Measurements from ENCODE around the gene PDLIM5. TPM values are rescaled to one million over a fixed set of nuclear protein-coding genes. Genes with fewer than 3 reads are reported as not detected.
A peak's percentile ranks its signal among the peaks of the same experiment; 100 is the strongest.

PDLIM5 gene
- total RNA-seq, 4 donors from 2014 or later, result 473 to 833 (median 673) TPM

- DNase-seq, result no peak
- H3K36me3 ChIP-seq, result no peaks in the 10 kb centered on the region
- TF ChIP-seq CTCF (IDR thresholded peaks at IDR 0.05 in 4 of 5, conservative IDR thresholded peaks at IDR 0.05 in 1 of 5) (no peak), POLR2A (IDR thresholded peaks at IDR 0.05) (no peak)
- in situ Hi-C loops (cut with MboI; ENCODE audit: low sequenced_read_pairs in 4 of 4), result no loop called here
- no peak for ATAC-seq
- no peaks in the 10 kb centered on the region for H3K9me3 ChIP-seq
- H3K4me1 ChIP-seq, result peaks cover 59 to 68% of the 10 kb centered on the region in 2 donors
- H3K27me3 ChIP-seq, result no peaks in the 10 kb centered on the region
- intact Hi-C loops (cut with DNase I; ENCODE audit: low total_unique reads), result no loop called here
- peak overlapping the region in 2 of 4 donors; percentile 36 to 76 for H3K27ac ChIP-seq
- H3K4me3 ChIP-seq, result no peak overlapping the region
These were observed 112.5 kb downstream of the PDLIM5 start for GRCh38 chr4:94564252-94564651.

DNA sequence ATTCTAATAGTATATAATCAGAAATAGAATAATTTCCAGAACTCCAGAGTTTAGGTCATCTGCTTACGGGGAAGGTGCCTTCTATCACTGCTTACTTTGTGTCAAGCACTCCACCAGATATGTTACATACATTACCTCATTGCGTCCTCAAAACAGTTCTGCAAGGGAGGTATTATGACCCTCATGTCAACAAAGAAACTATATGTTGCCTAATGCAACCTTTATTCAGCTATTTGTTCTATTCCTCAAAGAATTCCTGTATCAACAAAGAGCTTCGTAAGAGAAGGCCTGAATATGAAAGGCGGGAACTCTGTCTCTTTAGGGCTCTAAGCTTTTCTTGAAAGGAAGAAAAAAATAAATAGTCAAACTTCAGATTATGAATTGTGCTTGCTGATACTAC, 114.7 kb downstream of the PDLIM5 start:
- Histone ChIP-seq H3K27me3 (no peaks in the 10 kb centered on the region), H3K4me3 (no peak overlapping the region), H3K36me3 (no peaks in the 10 kb centered on the region), H3K9me3 (no peaks in the 10 kb centered on the region), H3K27ac (peak overlapping the region in 1 of 4 donors; percentile 54), H3K4me1 (peaks cover 57 to 62% of the 10 kb centered on the region in 2 donors)
- ATAC-seq (no peak), DNase-seq (no peak)
- no peak for TF ChIP-seq CTCF (IDR thresholded peaks at IDR 0.05 in 4 of 5, conservative IDR thresholded peaks at IDR 0.05 in 1 of 5)
- TF ChIP-seq POLR2A (IDR thresholded peaks at IDR 0.05), result no peak
- intact Hi-C loops (cut with DNase I; ENCODE audit: low total_unique reads) (no loop called here), in situ Hi-C loops (cut with MboI; ENCODE audit: low sequenced_read_pairs in 4 of 4) (no loop called here)

GRCh38 chr4:94567811-94568210, 116.1 kb downstream of the PDLIM5 start:
- Histone ChIP-seq H3K4me1 (peaks cover 54 to 59% of the 10 kb centered on the region in 2 donors), H3K27me3 (no peaks in the 10 kb centered on the region), H3K4me3 (peak overlapping the region in 1 of 4 donors; percentile 22), H3K36me3 (no peaks in the 10 kb centered on the region), H3K9me3 (no peaks in the 10 kb centered on the region), H3K27ac (peak overlapping the region in 3 of 4 donors; percentile 32 to 54 (median 34))
- TF ChIP-seq CTCF (IDR thresholded peaks at IDR 0.05 in 4 of 5, conservative IDR thresholded peaks at IDR 0.05 in 1 of 5), result no peak
- no peak for TF ChIP-seq POLR2A (IDR thresholded peaks at IDR 0.05)
- in situ Hi-C loops (cut with MboI; ENCODE audit: low sequenced_read_pairs in 4 of 4), result no loop called here
- ATAC-seq (no peak), DNase-seq (no peak)
- intact Hi-C loops (cut with DNase I; ENCODE audit: low total_unique reads), result no loop called here

DNA sequence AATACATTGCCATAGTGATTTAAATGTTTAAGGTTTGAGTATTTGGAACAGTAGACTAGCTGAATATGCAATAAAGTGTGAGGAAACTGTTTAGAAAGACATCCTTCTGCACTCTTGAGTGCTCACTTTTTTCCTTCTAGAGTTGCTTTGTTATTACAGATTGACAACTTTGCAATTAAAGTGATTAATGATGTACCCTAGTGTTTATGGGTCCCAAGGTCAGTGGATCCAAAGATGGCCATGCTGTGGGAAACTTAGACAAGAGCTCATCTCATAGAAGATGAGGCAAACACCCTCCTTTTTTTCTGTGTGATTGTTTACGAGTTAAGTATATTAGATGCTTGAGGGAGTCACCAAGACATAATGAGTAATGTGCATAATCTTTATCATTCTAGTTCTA, 118.8 kb downstream of the PDLIM5 start:
- Histone ChIP-seq H3K27ac (peak overlapping the region in 3 of 4 donors; percentile 54), H3K4me3 (no peak overlapping the region), H3K9me3 (no peaks in the 10 kb centered on the region), H3K36me3 (peaks cover 0 to 3% of the 10 kb centered on the region in 2 donors), H3K27me3 (no peaks in the 10 kb centered on the region), H3K4me1 (peaks cover 56 to 59% of the 10 kb centered on the region in 2 donors)
- intact Hi-C loops (cut with DNase I; ENCODE audit: low total_unique reads) (no loop called here), in situ Hi-C loops (cut with MboI; ENCODE audit: low sequenced_read_pairs in 4 of 4) (no loop called here)
- ATAC-seq (no peak), DNase-seq (no peak)
- TF ChIP-seq CTCF (IDR thresholded peaks at IDR 0.05 in 4 of 5, conservative IDR thresholded peaks at IDR 0.05 in 1 of 5) (no peak), POLR2A (IDR thresholded peaks at IDR 0.05) (no peak)

DNA sequence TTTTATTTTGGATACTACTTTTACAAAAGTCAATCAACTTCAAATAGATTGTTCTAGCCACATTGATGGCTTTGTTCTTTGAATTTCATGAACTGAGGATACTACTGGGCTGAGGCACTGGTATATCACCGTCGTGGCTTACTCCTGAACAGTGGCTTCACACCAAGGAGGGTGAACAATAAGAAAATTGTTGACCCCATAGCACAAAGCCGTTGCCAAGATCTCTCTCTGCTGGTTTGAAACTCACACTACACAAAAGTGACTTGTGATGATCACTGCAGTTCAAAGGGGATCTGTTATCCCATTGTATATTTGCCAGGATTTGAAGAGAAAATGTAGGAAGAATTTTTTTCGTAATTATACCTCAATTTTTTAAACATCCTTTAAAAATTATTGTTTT, 119.6 kb downstream of the PDLIM5 start:
- no peaks in the 10 kb centered on the region for H3K27me3 ChIP-seq

More for the DNA sequence above, 119.6 kb downstream of the PDLIM5 start:
- H3K4me1 ChIP-seq, result peaks cover 60 to 62% of the 10 kb centered on the region in 2 donors
- TF ChIP-seq POLR2A (IDR thresholded peaks at IDR 0.05) (no peak), CTCF (IDR thresholded peaks at IDR 0.05 in 4 of 5, conservative IDR thresholded peaks at IDR 0.05 in 1 of 5) (no peak)
- no peak for DNase-seq
- in situ Hi-C loops (cut with MboI; ENCODE audit: low sequenced_read_pairs in 4 of 4) (no loop called here), intact Hi-C loops (cut with DNase I; ENCODE audit: low total_unique reads) (no loop called here)
- no peaks in the 10 kb centered on the region for H3K9me3 ChIP-seq
- H3K4me3 ChIP-seq, result no peak overlapping the region
- H3K27ac ChIP-seq, result peak overlapping the region in 3 of 4 donors; percentile 54
- ATAC-seq, result no peak
- peaks cover 0 to 10% of the 10 kb centered on the region in 2 donors for H3K36me3 ChIP-seq
